Myometrial cell (primary cell): ENCODE measurements around the gene KRT79. TPM values are rescaled to one million over a fixed set of nuclear protein-coding genes. Genes with fewer than 3 reads are reported as not detected.

Experiments used
- total RNA-seq: library from RNA; depleted of rRNA; stranded (reverse); fragments of >200 nt; gene quantifications from 2 replicates; pipeline ENCODE4 v1.2.3, GENCODE V29; 2015

The KRT79 gene
- total RNA-seq, result not detected in 2 replicates

DNA sequence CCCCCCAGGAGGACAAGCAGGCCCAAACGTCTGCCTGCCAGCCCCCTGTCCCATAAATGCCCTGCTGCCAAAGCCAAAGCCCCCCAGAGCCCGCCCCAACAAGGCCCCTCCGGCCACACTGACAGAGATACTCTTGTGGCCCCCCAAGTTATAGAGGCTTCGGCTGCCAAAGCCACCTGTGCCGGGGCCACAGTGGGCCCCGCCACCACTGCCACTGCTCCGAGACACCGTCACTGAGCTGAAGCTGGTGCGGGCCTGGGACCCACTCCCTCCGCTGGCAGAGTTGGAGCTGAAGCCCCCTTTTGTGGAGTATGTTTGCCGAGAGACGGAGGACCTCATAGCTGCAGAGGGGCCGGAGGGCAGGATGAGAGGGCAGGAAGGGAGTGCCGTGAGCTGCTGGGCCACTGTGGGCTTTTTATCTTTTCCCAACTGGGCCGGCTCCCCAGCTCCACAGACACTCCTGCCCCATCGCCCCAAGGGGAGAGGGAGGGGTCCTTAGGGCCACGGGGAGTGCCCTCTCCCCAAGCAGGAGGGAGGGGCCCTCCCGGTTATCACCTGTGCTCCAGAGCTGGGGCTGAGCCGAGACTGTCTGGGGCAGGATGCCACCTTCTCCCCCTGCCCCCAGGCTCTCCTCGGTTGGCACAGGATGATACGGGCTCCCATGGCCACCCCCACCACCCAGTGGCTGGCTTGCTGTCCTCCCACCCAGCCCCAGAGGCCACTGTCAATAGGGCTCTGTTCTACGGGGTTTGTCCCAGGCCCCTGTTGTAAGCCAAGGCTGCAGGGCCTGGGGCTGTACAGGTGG is at the start of gene KRT79:
KRT79 (minus strand) TSS at position 390 of the 805 bp plus-strand sequence; CDS start at position 339, 51 bp downstream.

DNA sequence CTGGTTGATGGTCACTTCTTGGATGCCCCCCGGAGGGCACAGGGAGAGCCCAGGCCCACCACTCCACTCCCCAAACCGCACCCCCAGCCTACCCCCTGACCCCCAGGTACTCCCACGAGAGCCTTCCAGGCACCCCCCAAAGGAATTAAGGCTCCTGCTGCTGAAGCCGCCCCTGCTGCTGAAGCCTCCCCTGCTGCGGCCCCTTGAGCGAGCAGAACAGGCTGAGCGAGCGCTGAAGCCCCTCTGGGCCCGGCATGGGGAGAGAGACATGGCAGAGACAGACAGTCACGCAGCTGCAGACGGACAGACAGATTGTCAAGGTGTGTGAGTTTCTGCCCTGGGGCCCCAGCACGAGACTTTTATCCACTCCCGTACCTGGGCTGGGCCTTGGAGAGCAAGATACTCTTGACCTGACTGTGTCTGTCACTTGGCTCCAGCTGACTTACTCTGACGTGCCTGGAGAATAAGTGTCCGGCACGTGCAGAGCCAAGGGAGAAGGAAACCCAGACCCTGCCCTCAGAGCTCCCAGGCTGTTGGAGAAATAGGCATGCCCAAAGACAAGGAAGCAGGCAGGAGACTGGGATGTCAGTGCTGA is 14.6 kb upstream of the KRT79 start, which contains the start of gene KRT78:
KRT78 (minus strand) TSS at position 334 of the 595 bp plus-strand sequence; CDS start at position 270, 64 bp downstream.

DNA sequence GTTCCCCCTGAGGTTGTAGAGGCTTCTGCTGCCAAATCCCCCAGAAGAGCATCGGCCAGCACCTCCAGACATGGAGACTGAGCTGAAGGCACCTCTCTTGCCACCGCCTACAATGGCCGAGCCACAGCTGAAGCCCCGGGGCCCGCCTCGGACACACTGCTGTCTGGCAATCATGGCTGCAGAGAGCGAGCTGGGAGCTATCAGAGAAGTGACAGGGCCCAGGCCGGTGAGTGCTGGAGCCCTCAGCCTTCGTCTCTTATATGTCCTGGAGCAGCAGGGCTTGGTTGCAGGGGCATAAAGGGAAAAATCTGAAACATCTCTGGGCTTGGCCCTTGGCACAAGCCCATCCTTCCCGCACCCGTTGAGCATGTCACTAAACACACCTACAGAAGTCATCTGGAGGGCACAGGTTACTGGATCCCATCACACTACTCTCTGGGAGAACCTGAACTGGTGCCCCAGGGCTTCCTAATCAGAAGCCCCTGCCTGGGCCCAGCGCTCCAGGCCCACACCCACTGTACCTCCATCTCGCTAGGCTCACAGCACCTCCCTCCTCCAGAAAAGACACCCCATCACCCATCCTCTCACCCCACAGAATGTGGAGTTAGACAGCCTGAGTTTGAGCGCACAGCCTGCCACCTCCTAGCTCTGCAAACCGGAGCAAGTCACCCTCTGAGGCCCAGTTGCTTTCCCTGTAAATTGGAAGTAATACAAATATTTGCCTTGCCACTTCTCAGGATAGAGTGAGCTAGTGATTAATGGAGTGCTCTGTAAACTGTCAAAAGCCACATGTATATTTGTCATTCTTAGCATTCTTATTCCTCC is 20.0 kb downstream of the KRT79 start, which contains the start of gene KRT4:
KRT4 (minus strand) TSS at position 232 of the 825 bp plus-strand sequence; CDS start at position 174, 58 bp downstream.

DNA sequence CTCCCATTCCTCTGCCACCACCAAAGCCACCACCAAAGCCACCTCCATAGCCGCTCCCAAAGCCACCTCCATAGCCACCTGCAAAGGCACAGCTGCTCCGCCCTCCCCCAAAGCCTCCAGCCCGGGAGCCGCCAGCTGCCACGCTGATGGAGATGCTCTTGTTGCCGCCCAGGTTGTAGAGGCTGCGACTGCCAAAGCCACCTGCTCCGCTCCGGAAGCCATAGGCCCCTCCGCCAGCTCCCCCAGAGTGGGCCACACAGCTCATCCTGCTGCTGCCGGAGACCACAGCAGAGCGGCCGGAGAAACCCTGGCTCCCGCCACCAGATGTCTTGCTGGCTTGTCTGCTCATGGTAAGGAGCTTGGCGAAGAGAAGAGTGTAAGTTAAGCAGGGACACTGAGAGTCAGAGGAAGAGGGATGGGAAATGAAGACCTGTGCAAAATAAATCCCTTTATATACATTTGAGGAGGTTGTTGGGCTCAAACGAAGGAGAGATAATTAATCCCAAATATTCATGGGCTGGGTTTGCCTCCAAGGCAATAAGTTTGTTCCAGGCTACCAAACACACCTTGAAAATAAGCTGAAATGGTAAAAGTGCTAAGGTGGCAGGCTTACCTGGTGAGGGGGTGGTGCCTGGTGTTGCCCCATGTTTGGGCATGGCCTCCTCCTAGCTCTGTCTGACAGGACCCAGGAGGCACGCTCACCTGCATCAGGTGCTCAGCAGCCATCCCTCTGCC is 38.2 kb downstream of the KRT79 start, which contains the start of gene KRT3:
KRT3 (minus strand) TSS at position 424 of the 735 bp plus-strand sequence; CDS start at position 349, 75 bp downstream.

DNA sequence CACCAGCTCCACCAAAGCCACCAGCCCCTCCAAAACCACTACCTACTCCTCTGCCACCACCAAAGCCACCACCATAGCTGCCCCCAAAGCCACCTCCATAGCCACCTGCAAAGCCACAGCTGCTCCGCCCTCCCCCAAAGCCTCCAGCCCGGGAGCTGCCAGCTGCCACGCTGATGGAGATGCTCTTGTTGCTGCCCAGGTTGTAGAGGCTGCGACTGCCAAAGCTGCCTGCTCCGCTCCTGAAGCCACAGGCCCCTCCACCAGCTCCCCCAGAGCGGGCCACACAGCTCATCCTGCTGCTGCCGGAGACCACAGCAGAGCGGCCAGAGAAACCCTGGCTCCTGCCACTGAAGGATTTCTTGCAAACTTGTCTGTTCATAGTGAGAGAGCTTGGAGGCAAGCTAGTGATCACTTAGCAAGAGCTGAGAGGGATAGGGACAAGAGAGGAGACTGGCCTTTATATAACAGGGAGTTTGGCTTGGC is 57.2 kb downstream of the KRT79 start, which contains the start of gene KRT76:
KRT76 (minus strand) TSS at position 433 of the 483 bp plus-strand sequence; CDS start at position 379, 54 bp downstream.

Other genes starting within 250 kb of the KRT79 start
- gene KRT72, start 232.8 kb downstream of the KRT79 start, total RNA-seq, result not detected in 2 replicates
- gene KRT73, start 215.8 kb downstream of the KRT79 start, total RNA-seq, result not detected in 2 replicates
- not detected in 2 replicates for gene KRT2, start 182.1 kb downstream of the KRT79 start, total RNA-seq
- gene KRT1, start 153.9 kb downstream of the KRT79 start, total RNA-seq, result not detected in 2 replicates
- gene KRT77, start 130.8 kb downstream of the KRT79 start, total RNA-seq, result not detected in 2 replicates
- not detected in 2 replicates for gene KRT76, start 57.0 kb downstream of the KRT79 start, total RNA-seq
- not detected in 2 replicates for gene KRT3, start 38.2 kb downstream of the KRT79 start, total RNA-seq
- gene KRT4, start 20.2 kb downstream of the KRT79 start, total RNA-seq, result not detected in 2 replicates
- not detected in 2 replicates for gene KRT78, start 14.7 kb upstream of the KRT79 start, total RNA-seq
- 551 and 563 TPM in 2 replicates for gene KRT8, start 70.8 kb upstream of the KRT79 start, total RNA-seq
- 1,160 and 1,174 TPM in 2 replicates for gene KRT18, start 114.8 kb upstream of the KRT79 start, total RNA-seq
- 422 and 508 TPM in 2 replicates for gene EIF4B, start 172.1 kb upstream of the KRT79 start, total RNA-seq
- 80.5 and 88.8 TPM in 2 replicates for gene TNS2, start 215.8 kb upstream of the KRT79 start, total RNA-seq
- gene SPRYD3, start 245.1 kb upstream of the KRT79 start, total RNA-seq, result 28.5 and 44.1 TPM in 2 replicates